Muscle layer of duodenum (tissue), 2 donors: ENCODE measurements around the gene CDH5.

Experiments used
- H3K27ac ChIP-seq: one replicate; pipeline ENCODE4 v1.7.0; 2013; ENCODE audit warnings: mild to moderate bottlenecking, low read length
- H3K27me3 ChIP-seq: one replicate; pipeline ENCODE4 v1.7.0; 2013; ENCODE audit warnings: low read depth, mild to moderate bottlenecking, control low read depth, low read length
- H3K36me3 ChIP-seq, 2 donors: one replicate each; pipeline ENCODE4 v1.7.0; 2013; ENCODE audit warnings: low read length in 2 of 2, control low read depth in 1 of 2, mild to moderate bottlenecking in 1 of 2; ENCODE audit not compliant: insufficient read depth in 2 of 2, control insufficient read depth in 1 of 2
- H3K4me1 ChIP-seq, 2 donors: one replicate each; pipeline ENCODE4 v1.7.0; 2013; ENCODE audit warnings: low read length in 2 of 2, mild to moderate bottlenecking in 2 of 2, control low read depth in 1 of 2, moderate library complexity in 1 of 2; ENCODE audit not compliant: insufficient read depth in 2 of 2, control insufficient read depth in 1 of 2
- H3K4me3 ChIP-seq, 2 donors: one replicate each; pipeline ENCODE4 v1.7.0; 2013; ENCODE audit warnings: low read length in 2 of 2, low read depth in 1 of 2, mild to moderate bottlenecking in 1 of 2
- H3K9me3 ChIP-seq, 2 donors: one replicate each; pipeline ENCODE4 v1.7.0; 2013; ENCODE audit warnings: low read length in 2 of 2, control low read depth in 1 of 2, mild to moderate bottlenecking in 1 of 2; ENCODE audit not compliant: control insufficient read depth in 1 of 2
- donor health status: healthy.

CDH5 gene

GRCh38 chr16:66355526-66355925 lies 11.0 kb upstream of the CDH5 start:
- H3K27ac ChIP-seq = no peak overlapping the region
- H3K9me3 ChIP-seq = no peaks in the 10 kb centered on the region
- no peaks in the 10 kb centered on the region for H3K27me3 ChIP-seq
- H3K4me3 ChIP-seq = no peak overlapping the region
- no peaks in the 10 kb centered on the region for H3K36me3 ChIP-seq
- peaks cover 4 to 9% of the 10 kb centered on the region in 2 donors for H3K4me1 ChIP-seq

DNA sequence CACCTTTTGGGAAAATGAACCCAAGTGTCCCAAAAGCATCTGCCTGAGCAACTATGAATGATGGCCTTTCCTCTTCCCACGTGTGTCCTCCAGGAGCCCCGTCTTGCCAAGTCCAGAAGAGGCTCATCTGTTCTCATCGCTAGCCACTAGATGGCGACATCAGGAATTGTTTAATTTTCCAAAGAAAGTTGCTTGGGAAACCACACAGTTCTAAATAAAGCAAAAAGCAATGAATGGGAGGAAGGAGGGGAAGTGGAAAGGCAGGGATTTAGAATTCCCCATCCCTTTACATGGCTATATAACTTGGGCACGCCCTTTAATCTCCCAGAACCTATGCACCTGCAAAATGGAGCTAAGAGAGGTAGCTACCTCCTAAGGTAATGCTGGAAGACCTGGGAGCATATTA lies 9.0 kb upstream of the CDH5 start:
- Histone ChIP-seq H3K4me3 (no peak overlapping the region), H3K36me3 (no peaks in the 10 kb centered on the region), H3K4me1 (peaks cover 4 to 9% of the 10 kb centered on the region in 2 donors), H3K27ac (no peak overlapping the region), H3K27me3 (no peaks in the 10 kb centered on the region), H3K9me3 (no peaks in the 10 kb centered on the region)

- Histone ChIP-seq H3K4me3 (no peak overlapping the region), H3K9me3 (no peaks in the 10 kb centered on the region), H3K27me3 (no peaks in the 10 kb centered on the region), H3K36me3 (no peaks in the 10 kb centered on the region), H3K4me1 (peaks cover 4 to 9% of the 10 kb centered on the region in 2 donors), H3K27ac (no peak overlapping the region)
These were observed 8.3 kb upstream of the CDH5 start for GRCh38 chr16:66358231-66358630.

DNA sequence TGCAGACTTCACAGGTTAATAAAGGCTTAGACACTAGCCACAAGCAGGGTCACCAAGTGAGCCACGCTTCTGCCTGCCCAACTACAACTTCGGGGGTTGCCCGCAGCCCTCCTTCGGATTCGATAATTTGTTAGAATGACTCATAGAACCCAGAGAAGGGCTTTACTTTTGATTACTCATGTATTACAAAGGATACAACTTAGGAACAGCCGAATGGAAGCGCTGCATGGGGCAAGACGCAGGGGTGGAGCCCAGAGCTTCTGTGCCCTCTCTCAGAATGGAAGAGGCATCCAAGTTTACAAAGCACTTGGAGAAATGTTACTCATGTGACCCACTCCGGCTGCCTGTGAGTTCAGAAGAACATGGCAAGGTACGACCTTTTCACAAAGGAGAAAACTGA lies 7.5 kb upstream of the CDH5 start:
- H3K27ac ChIP-seq = no peak overlapping the region
- no peaks in the 10 kb centered on the region for H3K36me3 ChIP-seq
- H3K4me1 ChIP-seq = peaks cover 4 to 9% of the 10 kb centered on the region in 2 donors
- no peaks in the 10 kb centered on the region for H3K27me3 ChIP-seq
- H3K4me3 ChIP-seq = no peak overlapping the region
- no peaks in the 10 kb centered on the region for H3K9me3 ChIP-seq

- peaks cover 4 to 18% of the 10 kb centered on the region in 2 donors for H3K4me1 ChIP-seq
- H3K27me3 ChIP-seq = no peaks in the 10 kb centered on the region
- H3K27ac ChIP-seq = no peak overlapping the region
- no peaks in the 10 kb centered on the region for H3K36me3 ChIP-seq
- H3K4me3 ChIP-seq = no peak overlapping the region
- H3K9me3 ChIP-seq = no peaks in the 10 kb centered on the region
These were observed 6.5 kb upstream of the CDH5 start for GRCh38 chr16:66359811-66360608.

- H3K4me3 ChIP-seq = no peak overlapping the region
- H3K4me1 ChIP-seq = peaks cover 4 to 25% of the 10 kb centered on the region in 2 donors
- H3K9me3 ChIP-seq = no peaks in the 10 kb centered on the region
- H3K27ac ChIP-seq = no peak overlapping the region
- no peaks in the 10 kb centered on the region for H3K36me3 ChIP-seq
- H3K27me3 ChIP-seq = no peaks in the 10 kb centered on the region
These were observed 5.7 kb upstream of the CDH5 start for GRCh38 chr16:66360624-66361324.

GRCh38 chr16:66361604-66362135 lies 4.8 kb upstream of the CDH5 start:
- Histone ChIP-seq H3K36me3 (no peaks in the 10 kb centered on the region), H3K27ac (no peak overlapping the region), H3K4me3 (no peak overlapping the region), H3K9me3 (no peaks in the 10 kb centered on the region), H3K4me1 (peaks cover 4 to 34% of the 10 kb centered on the region in 2 donors), H3K27me3 (no peaks in the 10 kb centered on the region)

GRCh38 chr16:66363211-66363777 lies 3.2 kb upstream of the CDH5 start:
- Histone ChIP-seq H3K36me3 (no peaks in the 10 kb centered on the region), H3K27ac (no peak overlapping the region), H3K9me3 (no peaks in the 10 kb centered on the region), H3K27me3 (no peaks in the 10 kb centered on the region), H3K4me3 (no peak overlapping the region), H3K4me1 (peaks cover 0 to 26% of the 10 kb centered on the region in 2 donors)

DNA sequence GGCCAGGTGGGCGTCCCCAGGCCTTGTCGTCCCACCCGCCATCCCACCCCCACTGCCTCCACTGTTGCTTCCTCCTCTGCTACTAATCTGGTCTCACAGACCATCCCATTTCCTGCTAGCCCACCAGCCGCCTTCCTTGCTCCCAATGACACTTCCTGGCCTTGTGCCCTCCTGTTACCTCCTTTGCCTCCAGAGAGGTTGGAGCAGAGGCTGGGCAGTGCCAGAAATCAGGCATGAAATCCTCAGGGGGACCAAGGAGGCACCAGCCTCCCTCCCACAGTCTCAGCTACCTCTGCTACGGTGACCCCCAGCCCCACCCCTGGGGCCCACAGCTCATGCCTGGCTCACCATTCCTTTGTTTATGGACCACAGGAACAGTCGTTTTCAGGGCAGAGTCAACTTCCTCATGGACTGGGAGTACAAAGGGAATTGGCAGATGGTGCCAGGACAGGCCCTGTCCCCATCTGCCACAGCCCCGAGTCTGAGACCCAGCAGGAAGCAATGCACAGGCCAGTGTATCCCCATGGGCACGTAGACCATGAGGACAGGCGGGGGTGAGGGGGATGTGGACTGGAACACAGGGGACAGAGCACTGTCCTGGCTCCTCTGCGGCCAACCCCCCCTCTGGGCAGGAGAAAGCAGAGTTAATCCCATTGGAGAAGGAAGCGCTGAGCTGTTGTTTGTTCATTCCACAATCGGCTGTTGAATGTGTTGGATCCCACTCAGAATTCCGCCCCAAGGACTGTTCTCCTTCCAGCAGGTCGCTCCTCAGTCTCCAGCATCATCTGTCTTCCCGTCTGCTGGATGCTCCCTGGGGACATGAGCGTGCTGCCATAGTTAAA lies 2.2 kb upstream of the CDH5 start:
- no peak overlapping the region for H3K27ac ChIP-seq
- no peaks in the 10 kb centered on the region for H3K9me3 ChIP-seq
- no peaks in the 10 kb centered on the region for H3K27me3 ChIP-seq
- no peaks in the 10 kb centered on the region for H3K36me3 ChIP-seq
- H3K4me1 ChIP-seq = peaks cover 0 to 26% of the 10 kb centered on the region in 2 donors
- H3K4me3 ChIP-seq = no peak overlapping the region

DNA sequence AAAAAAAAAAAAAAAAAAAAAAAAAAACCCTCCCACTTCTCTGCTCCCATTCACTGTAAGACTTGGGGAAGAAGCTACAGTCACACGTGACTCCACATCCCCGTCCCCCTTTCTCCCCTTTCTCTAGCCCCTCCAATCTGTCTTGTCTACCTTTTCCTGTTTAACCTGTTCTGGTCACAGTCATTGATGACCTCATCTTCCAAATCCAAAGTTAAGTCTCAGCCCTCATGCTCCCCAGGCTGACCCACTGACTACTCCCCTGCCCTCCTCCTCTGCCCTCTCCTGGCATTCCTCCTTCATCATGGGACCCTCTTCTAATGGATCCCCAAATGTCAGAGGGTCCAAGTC lies 1.6 kb upstream of the CDH5 start:
- Histone ChIP-seq H3K9me3 (no peaks in the 10 kb centered on the region), H3K36me3 (no peaks in the 10 kb centered on the region), H3K4me1 (peaks cover 0 to 26% of the 10 kb centered on the region in 2 donors), H3K27ac (no peak overlapping the region), H3K27me3 (no peaks in the 10 kb centered on the region), H3K4me3 (no peak overlapping the region)

DNA sequence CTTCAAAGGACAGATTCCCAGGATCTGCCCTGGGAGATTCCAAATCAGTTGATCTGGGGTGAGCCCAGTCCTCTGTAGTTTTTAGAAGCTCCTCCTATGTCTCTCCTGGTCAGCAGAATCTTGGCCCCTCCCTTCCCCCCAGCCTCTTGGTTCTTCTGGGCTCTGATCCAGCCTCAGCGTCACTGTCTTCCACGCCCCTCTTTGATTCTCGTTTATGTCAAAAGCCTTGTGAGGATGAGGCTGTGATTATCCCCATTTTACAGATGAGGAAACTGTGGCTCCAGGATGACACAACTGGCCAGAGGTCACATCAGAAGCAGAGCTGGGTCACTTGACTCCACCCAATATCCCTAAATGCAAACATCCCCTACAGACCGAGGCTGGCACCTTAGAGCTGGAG lies 840 bp upstream of the CDH5 start:
- Histone ChIP-seq H3K9me3 (no peaks in the 10 kb centered on the region), H3K36me3 (no peaks in the 10 kb centered on the region), H3K27me3 (no peaks in the 10 kb centered on the region), H3K4me1 (peaks cover 0 to 26% of the 10 kb centered on the region in 2 donors), H3K4me3 (no peak overlapping the region), H3K27ac (no peak overlapping the region)
